HG03571 (cell line): Measurements from ENCODE around the gene ZBP1.

ENCODE experiments used
- ATAC-seq: cut with Tn5 transposase; IDR thresholded peaks from one replicate; pipeline ENCODE4 v1.9.1; 2021; ENCODE audit not compliant: unreplicated experiment

The ZBP1 gene

DNA sequence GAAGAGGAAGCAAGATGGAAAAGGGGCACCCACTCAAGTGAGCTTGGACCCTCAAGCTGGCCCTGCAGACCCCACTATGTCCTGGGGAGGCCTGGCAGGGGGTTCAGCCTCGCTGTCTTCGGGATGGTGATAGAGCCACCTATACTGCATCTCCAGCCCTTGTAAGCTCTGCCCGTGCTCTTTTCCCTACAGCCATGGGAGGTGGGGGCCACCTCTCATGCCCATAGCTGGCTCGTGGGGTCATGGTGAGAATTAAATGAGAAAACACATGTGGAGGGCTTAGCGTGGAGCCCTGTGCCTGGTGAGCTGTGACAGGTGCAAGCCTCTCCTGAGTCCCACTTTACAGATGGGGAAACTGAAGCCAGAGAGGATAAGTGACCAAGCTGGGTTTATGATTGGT lies 31.6 kb downstream of the ZBP1 start:
- ATAC-seq: no peak

DNA sequence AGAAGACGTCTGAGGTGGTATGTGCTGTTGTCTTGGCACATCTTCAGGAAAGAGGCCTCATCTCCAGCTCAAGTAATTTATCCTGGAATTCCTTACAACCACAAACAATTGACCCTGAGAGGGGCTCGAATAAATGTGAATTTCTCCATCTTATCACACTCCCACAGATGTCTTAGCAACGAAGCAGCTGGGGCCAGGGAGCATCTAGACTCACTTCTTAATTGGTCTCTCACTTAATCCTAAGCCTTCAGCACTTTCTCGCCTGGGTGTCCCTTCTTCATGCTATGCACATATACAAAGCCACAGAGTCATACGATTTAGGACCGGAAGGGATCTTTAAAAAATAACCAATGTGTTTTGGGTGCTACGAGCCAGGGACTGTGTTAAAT lies 32.2 kb downstream of the ZBP1 start:
- no peak for ATAC-seq

DNA sequence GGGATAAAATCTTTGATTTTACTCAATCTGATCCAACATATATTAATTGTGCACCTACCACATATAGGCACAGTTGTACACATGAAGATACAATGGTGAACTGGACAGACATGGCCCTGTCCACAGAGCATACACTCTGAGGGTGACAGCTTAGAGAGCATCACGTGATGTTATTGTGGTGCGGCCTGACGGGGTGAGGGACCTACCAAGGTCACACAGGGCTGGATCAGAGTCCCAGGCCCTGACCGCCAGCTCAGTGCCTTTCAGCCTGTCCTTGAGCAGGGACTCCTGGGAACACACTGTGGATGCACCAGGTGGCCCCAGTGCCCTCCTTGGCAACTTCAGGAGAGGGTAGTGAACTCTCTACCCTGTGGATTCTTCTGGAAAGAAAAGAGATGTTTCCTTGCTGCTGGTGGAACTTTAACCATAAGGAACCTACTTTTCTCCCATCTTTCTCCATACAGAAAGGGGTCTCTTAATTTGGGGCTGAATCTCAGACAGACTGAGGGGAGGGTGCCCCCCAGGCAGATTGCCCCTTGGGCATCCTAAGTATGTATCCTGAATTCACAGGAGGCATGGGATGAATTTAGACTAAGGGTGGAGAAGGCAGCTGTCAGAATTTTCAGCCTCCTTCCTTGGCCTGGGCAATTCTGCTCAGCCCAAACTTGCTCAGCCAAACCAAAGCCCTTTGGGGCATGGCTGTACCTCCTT lies 32.8 kb downstream of the ZBP1 start:
- ATAC-seq: no peak

DNA sequence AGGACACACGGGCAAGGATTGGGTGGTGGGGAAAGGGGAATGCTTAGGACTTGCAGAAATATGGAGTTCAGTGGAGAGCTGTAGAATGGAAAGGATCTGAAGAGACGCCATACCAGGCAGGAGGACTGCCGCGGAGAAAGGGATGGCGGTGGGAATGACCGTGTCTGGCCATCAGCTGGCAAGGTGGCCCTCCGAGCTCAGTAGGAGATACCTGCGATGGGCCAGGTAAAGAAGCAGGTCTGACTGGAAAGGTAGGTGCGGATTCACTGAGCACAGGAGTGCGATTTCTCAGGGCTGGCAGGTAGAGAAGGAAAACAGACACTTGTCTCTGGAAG lies 33.3 kb downstream of the ZBP1 start:
- ATAC-seq: no peak

DNA sequence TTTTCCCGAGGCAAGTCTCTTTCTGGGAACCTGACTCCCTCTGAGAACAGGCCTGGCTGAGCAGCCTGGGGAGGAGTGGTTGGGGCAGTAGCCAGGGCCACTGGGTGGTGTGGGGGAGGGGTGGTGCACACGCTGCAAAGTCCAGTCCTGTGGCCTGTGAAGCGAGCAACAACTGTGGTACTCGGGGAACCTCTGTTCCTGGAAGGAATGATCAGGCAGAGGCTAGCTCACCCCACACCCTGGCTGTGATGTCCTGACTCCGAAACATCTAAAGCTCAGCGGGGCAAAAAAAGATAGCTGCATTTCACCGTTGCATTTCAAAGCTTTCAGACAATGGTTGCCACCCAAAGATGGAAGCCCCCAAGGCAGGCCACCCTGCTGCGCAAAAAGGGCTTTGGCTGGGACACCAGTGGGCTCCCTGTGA lies 33.8 kb downstream of the ZBP1 start:
- ATAC-seq: no peak

DNA sequence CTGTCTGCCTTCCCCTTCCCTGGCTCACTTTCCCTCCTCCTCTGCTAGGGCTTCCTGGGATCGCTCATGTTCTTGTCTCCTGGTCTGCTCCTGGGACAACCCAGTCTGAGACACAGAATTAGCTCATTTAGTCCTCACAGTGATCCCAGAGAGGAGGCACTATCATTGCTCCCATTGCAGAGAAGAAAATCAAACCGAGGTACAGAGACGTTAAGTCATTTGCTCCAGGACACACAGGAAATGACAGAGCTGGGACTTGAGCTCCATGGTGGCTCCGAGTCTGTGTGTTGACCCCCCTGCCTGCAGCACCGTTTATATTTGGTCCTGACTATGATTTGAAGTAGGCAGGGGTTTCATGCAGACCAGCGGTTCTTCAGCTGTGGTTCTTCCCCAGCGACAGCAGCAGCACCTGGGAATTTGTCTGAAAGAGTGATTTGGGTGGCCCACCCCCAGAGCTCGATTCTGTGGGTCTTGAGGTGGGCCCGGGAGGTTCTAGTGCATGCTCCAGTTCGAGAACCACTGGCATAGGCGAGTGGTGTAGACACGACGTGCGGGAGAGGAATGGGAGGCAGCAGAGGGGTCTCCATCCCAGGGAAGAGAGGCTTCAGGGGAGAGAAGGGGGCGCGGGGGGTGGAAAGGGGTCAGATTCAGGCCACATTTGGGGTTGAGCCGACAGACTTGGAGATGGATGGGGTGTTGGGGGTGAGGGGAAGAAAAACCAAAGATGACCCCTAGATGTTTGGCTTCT lies 34.6 kb downstream of the ZBP1 start:
- ATAC-seq: no peak

DNA sequence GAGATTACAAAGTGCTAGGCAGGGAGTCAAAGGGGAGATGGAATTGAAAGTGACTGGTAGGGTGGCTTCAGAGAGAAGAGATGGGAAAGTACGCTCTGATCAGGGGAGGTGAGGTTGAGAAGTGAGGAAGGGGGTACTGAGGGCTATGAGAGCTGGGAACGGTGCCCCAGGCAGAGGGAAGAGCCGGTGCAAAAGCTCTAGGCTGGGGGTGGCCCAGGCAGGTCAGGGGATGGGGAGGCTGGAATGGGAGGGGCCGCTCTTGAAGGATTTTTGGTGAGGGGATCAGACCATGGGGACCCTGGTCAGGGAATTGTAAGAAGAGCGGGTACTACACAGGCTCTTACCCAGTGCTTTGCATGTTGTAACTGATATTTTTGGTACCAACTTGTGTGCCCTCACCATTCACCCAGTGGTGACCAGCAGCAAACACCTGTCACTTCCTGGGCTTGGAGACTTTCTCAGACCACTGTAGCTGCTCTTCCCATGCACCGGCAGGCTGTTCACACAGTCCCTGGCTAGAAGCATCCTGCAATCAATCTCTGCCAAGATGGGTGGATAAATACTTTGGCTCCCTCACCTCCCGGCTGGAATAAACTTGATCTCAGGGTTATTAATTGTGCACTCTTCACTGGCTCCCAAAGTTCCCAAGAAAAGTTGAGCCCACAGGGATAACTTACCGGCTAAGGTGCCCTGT lies 35.3 kb downstream of the ZBP1 start:
- ATAC-seq: no peak

DNA sequence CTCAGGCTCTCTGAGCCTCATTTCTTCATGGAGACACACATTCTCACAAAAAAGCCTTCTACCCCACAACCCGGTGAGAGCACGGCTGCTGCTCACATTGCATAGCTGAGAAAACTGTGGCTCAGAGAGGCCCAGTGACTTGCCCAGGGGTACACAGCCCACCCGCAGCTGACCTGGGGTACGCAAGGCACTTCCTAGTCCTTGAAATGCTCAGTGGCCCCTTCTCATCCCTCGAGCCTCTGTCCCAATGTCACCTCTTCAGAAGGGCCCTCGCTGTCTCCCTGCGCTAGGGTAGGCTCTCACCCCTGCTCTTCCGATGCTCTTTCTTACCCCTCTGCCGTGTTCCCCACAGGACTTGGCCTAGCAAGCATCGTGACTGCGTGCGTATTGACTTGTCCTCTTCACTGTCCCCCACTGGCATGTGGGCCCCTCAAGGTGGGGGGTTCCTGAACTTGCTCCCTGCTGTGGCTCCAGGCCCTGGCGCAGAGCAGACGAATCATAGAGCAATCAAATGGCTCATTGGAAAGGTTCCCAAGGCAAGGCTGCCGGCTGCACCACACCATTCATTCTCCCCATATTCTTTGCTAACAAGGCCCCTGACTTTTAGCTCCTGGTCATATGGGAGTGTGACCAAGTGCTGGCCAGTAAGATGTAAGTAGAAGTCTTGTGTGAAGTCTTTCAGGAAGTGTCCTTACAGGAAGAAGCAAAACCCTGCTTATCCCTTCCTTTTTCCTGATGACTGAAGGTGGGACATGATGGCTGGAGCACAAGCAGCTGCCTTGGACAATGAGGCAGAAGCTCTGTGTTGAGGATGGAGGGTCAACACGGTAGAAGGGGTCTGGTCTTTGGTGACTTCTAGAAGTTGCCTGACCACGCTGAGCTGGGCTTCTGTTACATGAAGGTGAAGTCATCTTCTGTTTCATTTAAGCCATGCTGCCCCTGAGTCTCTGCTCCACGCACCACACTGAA lies 36.7 kb downstream of the ZBP1 start:
- ATAC-seq: no peak

DNA sequence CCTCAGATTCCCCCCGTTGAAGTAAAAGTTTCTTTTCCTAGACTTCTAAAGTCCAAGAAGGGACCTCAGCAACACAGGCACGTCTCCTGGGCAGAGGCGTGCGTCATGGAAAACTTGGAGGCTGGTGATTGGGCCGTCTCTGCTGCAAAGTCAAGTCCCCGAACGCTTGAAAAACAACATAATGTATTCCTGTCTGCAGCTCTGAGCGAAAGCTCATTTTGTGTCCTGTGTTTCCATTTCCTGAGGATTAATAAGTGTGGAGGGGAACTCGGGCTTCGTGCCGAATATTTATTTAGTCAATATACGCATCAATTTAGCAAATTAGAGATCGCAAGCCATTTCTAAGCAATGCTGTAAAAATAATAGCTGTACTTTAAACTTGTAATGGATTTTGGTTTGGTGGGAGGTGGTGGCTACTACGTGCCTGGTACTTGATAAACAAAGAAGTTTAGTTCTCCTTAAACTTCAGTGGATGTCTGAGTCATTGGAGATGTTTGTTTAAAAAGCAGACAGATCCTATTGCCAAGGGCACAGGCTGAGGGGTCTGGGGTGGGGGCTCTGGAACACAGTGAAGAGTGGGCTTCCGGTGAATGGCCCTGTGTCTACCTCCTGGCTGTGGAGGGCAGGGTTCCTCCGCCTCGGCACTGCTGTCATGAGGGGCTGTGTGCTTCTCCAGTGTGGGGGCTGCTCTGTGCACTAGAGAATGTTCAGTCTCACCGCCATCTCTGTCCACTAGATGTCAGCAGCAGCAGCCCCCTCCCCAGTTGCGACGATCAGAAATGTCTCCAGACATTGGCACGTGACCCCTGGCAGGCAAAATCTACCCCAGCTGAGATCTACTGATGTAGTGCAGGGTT lies 37.6 kb downstream of the ZBP1 start:
- ATAC-seq: no peak

DNA sequence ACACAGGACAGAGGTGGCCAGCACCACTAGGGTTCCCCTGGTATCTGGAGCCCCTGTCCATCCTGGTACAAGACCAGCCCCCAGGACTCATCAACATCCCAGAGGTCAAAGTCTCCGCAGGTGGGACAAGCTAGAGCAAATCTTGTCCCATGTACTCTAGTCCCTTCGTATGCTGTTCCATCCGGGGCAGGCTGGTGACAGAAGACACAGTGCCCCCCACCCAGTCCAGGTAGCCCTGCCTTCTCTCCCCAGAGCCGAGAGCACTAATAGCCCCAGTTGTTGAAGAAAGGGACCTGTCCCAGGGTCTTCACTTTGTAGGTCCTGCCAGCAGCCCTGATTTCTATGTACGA lies 38.2 kb downstream of the ZBP1 start:
- no peak for ATAC-seq

DNA sequence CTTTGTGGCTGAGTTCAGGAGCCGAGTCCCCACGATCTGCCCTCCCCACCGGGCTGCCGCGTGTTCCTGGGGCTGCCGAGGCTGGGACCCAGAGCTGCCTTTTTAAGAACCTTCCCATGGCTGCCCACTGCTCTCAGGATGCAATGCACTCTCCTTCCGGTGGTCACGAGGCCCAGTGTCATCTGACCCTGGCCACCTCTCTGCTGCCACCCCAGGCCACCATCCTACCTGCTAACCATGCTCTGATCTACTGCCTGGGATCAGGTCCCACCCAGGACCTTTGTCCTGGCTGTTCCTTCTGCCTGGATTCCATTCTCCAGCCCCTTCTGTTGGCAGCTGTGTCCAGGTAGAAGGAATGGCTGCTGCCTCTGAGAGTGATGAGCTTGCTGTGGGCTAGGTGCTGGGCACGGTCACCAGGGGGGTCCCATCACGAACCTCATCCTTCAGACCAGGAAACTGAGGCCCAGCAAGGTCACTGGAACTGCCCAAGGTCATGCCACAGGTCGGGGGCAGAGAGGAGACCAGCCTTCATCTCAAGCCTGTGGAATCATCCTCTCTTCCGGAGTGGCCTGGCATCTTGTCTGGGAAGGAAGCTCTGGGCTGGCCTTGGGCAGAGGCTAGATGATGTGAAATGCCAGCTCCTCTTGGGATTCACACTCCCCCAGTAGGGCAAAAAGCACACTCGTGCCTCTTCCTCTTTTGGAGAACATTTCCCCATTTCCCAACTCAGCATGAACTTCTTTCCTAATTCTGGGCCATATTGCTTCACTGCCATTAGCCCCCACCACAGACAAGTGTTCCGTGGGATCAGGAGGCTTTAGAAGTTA lies 38.8 kb downstream of the ZBP1 start:
- ATAC-seq: no peak

DNA sequence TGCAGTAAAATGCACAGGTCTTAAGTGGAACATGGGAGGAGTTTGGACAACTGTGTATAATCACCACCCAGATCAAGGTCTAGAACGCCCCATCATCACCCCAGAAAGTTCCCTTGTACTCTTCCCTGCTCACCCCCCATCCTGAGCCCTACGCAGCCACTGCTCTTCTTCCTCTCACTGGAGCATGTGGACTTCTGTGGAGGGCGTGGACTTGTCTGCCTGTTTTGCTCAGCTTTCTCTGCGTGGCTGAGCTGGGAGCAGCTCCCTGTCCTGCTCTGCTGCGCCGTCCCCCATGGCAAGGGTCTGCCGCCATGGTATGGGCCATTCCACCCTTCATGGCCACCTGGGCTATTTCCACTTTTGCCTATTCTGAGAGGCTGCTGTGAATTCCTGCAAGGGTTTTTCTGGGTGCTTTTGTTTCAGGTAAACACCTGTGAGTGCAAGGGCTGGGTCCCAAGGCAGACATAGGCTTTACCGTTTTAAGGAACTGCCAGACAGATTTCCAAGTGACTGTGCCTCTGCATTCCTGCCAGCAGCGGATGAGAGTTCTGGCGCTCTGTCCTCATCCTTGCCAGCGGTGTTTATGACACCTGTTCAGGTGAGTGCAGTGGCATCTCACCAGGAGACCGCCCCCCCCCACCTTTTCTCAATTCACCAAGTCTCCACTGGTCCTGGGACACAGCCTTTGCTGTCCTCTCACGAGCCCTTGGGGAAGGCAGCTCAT lies 39.6 kb downstream of the ZBP1 start:
- no peak for ATAC-seq

DNA sequence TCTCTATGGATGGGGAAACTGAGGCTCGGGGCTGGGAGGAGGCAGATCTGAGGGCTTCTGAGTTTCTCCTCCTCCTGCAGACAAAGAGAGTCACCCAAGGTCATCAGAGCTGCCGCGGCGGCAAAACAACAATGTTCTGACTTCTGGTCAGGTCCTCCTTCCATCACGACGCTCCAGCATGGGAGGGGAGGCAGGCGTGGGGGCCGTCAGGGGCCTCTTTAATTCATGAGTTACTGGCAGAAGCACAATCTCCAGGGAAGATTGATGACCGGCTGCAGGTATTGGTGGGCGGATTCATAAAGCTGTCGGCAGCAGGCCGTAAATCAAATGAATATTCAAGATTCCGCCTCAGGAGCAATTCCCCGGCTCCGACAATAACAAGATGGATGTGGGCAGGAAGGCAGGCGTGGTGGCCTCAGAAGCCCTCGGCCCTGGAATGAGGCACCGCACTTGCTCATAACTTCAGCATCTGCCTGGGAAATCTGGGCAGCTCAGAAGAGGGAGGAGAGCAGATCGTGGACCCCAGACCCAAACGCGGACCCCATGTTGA lies 40.3 kb downstream of the ZBP1 start:
- ATAC-seq: no peak

DNA sequence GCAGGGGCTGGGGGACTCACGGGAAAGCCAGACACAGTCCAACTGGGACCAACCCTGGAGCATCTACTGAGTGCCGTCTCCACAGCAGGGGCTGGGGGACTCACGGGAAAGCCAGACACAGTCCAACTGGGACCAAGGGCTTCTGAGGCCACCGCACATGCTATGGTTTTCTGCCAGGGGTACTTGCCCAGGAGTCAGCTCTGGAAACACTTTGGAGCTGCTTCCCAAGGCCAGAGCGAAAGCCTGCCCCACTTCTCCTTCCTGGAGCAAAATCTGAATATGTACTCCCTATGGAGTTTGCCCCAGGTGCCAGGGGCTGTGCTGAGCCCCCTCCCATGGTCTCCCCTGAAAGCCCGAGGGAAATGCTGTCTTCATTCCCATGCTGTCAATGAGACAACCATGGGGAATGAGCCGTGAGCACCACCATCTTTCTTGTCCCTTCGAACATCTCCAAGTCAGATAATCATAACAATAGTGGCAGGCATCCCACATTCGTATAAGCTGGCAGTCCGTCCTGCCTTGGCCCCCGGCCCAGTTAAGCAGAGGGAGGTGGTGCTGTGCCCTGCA lies 40.8 kb downstream of the ZBP1 start:
- ATAC-seq: no peak

DNA sequence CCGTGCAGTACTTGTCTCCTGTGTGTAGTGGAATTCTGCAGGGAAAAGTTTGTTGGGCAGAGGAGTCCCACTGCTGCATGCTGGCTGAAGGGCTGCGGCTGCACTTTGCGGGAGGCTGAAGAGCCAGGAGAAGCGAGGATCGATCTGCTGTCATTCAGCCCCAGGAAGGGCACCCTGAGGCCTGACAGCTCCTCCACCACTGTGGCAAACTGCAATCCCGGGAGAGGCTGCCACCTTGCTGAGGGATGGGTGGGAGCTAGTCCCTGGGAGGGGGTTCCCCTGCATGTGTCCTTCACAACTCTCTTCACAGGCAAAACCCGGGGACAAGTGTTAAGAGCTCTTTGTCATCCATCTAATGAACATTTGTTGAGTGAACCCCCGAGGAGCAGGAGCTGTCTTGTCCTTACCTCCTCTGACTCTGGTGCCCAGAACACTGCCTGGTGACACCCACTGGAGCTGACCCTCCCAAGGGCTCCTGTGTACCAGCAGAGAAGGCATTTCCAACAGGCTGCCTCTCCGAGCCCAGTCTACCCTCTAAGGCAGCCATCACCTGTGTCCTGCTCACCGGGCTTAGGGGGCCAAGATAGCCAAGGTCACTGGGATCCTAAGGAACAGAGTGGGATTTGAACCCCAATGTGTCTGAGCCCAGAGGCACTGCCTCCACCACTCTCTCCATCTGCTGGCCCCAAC lies 41.6 kb downstream of the ZBP1 start:
- ATAC-seq: no peak

DNA sequence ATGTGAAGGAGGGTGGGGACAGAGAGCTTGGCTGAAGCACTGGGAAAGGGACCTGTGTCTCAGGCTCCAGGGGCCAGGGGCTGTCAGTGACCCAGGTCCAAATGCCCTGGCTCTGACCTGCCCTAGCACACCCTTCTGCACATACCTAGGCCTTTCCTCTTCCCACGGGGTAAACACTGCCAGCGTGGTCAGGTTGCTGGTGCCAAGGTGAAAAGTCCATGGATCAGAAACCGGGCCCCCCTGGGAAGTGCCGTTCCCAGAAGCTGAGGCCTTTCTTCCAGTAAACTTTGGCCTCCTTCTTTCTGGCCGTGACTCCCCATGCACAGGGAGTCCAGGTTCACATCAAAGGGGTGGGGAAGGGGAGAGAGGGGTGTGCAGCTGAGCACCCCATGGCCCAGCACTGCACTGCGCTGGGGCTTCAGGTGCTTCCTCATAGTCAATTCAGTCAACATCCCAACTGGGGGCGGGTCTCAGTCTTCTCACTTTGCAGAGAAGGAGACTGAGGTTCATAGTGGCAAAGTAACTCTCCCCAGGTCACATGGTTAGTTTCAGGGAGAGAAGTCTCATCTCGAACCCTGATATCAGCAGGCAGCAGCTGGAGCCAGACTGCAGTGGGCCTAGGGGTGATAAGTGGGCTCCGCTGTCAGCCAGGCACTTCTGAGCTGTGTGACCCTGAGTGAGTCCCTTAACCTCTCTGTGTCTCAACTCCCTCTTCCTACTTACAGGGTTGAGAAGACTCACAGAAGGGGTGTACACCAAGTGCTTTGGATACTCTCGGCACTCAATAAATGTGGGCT lies 42.3 kb downstream of the ZBP1 start:
- no peak for ATAC-seq
